NCI-H526 (cell line): ENCODE measurements around the gene PMAIP1.
"Not testable (repeated sequence)": the region's sequence is repeated elsewhere in the genome, so short reads cannot be mapped to it uniquely, and the experiment has no call there.

Source experiments
- DNase-seq, 2 experiments: peaks; one replicate each; lab custom pipeline; 2025; lab: John Stamatoyannopoulos, UW

The PMAIP1 gene

DNA sequence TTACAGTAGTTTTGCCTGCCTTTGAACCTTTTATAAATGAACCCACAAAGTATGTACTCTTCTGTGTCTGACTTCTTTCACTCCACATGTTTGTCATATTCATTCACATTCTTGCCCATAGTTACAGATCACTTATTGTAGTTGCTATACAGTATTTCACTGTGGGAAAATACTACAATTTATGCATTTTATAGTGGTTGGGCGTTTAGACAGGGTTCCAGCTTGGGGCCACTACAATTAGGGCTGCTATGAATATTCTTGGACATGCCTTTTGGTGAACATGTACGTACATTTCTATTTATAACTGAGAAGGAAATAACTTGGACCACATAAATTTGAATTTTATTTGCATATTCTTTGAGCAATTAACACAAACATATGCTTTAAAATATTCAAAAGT is 15.4 kb upstream of the PMAIP1 start:
- DNase-seq, result peak; percentile 70 to 81

GRCh38 chr18:59885579-59886163 is 14.1 kb upstream of the PMAIP1 start:
- no peak for DNase-seq

GRCh38 chr18:59886399-59886798 is 13.4 kb upstream of the PMAIP1 start:
- DNase-seq, result not testable (repeated sequence)

DNA sequence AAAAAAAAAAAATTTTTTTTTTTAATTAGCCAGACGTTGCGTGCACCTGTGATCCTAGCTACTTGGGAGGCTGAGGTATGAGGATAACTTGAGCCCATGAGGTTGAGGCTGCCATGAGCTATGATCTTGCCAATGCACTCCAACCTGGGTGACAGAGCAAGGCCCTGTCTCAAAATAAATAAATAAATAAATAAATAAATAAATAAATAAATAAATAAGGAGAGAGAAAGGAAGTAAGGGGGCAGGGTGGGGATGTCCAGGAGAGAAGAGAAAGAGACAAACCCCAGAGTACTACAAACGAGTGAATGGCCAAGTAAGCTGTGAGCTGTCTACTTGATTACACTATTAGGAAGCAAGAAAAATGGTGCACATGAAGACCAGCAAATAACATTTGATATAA is 7.7 kb upstream of the PMAIP1 start:
- no peak for DNase-seq

GRCh38 chr18:59893971-59894370 is 5.8 kb upstream of the PMAIP1 start:
- DNase-seq, result no peak

GRCh38 chr18:59897321-59897954 is 2.4 kb upstream of the PMAIP1 start:
- no peak for DNase-seq

DNA sequence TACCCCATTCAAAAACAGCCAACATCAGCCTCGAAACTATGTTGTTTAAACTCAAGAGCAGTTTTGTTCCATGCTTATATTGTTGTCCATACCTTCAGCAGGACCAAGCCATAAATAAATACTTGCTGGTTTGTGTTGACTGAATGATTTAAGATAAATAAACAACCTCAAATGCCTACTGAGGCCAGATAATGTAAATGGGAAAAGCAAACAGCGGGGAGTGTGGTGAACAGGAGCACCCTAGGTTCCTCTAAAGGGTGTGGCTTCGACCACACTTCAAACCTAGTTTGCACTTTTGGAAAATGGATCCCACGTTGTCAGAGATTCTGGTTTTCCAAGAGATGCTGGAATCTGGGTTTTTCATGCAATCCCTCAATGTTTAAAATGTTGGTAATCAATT is 1.7 kb upstream of the PMAIP1 start:
- DNase-seq, result no peak

DNA sequence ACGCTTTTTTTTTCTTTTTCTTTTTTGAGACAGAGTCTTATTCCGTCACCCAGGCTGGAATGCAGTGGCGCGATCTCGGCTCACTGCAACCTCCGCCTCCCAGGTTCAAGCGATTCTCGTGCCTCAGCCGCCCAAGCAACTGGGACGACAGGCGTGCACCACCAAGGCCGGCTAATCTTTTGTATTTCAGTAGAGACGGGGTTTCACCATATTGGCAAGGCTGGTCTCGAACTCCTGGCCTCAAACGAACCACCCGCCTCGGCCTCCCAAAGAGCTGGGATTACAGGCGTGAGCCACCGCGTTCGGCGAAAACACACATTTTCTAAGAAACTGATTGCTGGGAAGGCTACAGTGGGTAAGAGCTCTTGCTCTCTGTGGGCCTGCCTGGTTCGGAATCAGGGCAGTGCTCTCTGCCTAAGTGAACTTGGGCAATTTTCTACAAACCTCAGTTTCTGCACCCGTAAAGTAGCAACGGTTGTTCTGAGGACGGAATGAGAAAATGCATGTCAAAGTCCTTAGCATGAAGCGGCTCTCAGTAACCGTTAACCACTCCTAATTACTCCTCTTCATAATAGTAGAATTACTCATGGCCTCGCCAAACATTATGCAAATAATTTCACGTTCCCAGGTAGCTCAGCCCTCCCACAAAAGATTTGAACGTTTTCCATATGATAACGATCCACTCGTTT is 1.0 kb upstream of the PMAIP1 start:
- DNase-seq, result peak in 1 of 2 experiments; percentile 86

- peak; percentile 37 to 75 for DNase-seq
Measured at GRCh38 chr18:59900222-59901128, 679 bp downstream of the PMAIP1 start.

DNA sequence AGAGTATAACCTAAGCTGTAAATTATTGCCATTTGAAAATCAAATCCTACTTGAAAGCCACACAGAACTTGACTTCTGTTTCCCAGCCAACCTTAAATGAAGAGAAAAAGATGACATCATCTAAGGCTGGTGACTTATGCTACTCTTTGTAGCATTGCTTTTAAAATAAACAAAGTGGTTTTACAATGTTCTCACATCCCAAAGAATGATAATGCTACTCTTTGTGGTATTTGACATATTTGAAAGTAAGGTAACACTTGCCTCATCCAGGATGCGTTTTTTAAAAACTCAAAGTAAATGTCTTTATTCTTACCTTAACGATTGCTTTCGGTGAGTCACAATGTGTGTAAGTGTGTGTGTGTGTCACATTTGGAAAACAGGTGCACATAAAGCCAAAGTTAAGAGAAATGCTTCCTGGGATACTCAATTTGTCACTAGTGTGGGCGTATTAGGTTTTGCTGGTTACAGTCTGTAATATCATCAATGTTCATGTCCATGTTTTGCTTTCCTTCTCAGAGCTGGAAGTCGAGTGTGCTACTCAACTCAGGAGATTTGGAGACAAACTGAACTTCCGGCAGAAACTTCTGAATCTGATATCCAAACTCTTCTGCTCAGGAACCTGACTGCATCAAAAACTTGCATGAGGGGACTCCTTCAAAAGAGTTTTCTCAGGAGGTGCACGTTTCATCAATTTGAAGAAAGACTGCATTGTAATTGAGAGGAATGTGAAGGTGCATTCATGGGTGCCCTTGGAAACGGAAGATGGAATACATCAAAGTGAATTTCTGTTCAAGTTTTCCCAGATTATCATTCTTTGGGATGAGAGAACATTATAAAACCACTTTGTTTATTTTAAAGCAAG is 2.6 kb downstream of the PMAIP1 start:
- no peak for DNase-seq

DNA sequence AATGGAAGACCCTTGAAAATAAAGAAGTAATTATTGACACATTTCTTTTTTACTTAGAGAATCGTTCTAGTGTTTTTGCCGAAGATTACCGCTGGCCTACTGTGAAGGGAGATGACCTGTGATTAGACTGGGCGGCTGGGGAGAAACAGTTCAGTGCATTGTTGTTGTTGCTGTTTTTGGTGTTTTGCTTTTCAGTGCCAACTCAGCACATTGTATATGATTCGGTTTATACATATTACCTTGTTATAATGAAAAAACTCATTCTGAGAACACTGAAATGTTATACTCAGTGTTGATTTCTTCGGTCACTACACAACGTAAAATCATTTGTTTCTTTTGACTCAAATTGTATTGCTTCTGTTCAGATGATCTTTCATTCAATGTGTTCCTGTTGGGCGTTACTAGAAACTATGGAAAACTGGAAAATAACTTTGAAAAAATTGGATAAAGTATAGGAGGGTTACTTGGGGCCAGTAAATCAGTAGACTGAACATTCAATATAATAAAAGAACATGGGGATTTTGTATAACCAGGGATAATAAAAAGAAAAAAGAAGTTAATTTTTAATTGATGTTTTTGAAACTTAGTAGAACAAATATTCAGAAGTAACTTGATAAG is 3.3 kb downstream of the PMAIP1 start:
- DNase-seq, result no peak

DNA sequence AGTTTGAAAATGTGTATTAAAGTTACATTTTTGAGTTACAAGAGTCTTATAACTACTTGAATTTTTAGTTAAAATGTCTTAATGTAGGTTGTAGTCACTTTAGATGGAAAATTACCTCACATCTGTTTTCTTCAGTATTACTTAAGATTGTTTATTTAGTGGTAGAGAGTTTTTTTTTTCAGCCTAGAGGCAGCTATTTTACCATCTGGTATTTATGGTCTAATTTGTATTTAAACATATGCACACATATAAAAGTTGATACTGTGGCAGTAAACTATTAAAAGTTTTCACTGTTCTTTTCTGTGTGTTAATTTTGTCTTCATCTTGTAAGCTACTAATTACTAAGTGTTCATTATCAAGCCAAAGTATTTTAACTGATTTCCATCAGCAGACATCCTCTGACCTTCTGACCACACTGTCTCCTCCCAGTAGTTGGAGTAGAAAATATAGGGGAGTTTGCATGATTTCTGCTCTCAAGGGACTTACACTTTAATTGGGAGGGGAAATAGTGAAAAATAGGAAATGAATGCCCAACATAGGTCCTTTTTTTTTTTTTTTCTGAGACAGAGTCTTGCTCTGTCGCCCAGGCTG is 4.3 kb downstream of the PMAIP1 start:
- DNase-seq, result no peak

DNA sequence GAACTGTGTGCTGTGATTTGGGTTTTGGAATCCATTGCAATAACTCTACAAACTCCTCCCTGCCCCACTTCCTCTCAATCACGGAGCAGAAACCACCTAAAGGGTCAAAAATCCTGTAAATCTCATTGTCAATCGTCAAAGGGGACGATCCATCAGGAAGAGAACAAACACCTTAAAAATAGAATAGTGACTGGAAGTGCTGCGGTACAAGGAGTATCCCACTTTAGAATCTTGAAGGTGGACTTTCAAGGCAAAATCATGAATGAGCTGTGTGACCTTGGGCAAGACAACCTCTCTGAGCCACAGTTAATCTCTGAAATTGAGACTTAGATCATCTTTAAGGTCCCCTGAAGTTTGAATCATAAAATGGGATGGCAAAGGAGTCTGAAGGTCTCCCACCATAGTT is 5.9 kb downstream of the PMAIP1 start:
- DNase-seq, result no peak

- DNase-seq, result no peak
Measured at GRCh38 chr18:59906203-59906602, 6.4 kb downstream of the PMAIP1 start.

DNA sequence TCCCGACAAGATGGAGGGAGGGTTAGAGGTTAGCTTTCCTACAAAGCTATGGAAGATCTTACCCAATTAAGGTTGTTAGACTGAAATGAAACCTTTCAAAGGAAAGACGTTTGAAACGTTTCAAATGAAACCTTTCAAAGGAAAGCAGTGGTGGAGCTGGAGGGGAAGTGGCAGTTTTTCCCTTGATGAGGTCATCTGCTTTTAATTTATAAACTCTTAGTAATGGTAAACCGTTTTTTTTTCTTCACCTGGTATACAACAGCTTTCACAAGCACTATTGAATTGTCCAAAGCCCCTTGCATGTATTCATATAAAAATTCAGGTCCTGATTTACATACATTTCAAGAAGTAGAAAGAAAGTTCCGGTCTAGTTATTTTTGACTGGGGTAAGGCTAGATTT is 7.4 kb downstream of the PMAIP1 start:
- no peak for DNase-seq

DNA sequence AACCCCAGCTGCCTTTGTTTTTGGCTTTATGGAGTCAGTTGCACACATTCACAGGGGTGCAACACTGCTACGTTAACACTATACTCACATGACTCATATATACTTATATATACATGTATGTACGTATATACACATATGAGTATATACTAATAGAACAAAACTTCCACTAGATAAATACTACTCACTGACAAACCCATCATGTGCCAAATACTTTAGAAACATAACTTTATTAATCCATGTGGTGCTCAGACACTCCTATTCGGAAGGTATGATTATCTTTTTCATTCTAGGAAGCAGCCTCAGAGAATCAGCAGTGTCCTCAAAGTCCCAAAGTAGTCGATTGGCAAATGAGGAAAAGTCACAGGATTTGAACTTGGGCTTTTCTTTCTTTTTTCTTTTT is 7.9 kb downstream of the PMAIP1 start:
- no peak for DNase-seq

DNA sequence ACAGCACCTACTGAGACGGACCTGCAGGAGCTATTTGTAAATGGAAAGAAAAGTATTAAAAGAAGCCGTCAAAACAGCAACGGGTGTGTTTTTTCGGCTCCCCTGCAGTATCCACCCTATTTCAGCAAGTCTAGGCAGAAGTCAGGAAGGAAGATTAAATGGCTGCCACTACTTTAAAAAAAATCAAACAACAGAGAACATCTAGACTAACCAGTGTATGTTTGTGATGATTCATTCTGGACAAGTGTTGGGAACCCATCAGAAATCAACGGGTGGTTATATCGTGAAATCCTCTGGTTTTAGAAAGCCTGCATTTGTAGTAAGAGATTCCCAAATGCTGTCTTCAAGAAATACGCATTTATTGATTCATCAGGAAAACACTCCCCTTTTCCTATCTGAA is 9.0 kb downstream of the PMAIP1 start:
- DNase-seq, result no peak

GRCh38 chr18:59909289-59910036 is 9.7 kb downstream of the PMAIP1 start:
- DNase-seq, result peak in 1 of 2 experiments; percentile 57

DNA sequence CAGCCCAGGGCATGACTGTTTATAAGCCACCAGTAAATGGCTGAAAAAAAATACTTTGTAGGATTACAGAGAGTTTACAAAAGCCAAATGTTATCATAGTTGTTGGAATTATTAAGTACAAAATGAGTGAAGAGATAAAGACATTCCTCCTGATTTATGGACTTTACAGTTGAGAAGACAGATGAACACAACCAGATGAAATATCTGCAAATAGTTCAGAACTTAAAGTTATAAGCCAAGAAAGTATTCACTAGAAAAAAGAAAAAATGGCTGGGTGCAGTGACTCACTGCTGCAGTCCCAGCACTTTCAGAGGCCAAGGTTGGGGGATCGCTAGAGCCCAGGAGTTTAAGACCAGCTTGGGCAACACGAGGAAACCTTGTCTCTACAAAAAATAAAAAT is 11.2 kb downstream of the PMAIP1 start:
- DNase-seq, result no peak

GRCh38 chr18:59911600-59911999 is 11.8 kb downstream of the PMAIP1 start:
- DNase-seq, result no peak
